8988T (cell line): Measurements from ENCODE around the gene NPS.

Experiments used
- DNase-seq: peaks from one replicate; pipeline ENCODE4 v3.0.0; 2011

NPS gene, protein sequence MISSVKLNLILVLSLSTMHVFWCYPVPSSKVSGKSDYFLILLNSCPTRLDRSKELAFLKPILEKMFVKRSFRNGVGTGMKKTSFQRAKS

DNA sequence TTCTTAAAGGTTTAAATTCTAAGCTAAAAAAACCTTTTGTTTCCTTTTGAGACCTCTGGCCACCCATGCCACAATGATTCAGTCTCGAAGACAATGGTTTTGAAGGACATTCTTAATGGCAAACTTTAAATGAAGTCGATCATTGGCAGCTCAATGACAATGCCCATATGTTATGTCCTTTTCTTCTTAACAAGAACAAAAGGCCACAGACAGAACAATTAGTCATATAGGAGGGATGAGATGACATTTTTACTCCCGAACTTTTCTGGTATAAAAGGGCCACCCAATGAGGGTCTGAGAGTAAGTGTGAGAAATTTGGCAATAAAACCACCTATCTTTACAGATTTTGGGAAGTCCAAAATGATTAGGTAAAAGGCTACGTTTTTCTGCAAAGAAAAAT lies at the start of gene NPS:
TSS of gene NPS (plus strand) at position 301 of the 400 bp plus-strand sequence. CDS start at position 361, 60 bp downstream.
- DNase-seq = no peak

DNA sequence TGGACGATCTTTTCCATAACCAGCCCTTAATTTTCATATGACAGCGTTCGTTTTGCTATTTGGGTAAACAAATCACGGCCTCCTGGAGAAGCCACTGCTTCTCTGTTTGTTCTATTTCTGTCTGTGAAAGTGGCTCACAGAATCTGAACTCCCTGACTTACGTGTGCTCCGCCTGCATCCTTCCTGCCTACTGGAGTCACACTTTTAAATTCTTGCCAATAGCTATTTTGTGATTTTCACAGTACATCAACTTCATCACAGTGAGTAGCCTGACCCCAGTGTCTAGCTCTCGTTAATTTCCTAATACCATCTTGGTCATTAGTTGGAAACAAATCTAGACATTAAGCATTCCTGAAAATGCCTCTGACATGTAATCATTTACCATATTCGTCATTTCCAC lies 49.0 kb upstream of the NPS start:
- DNase-seq = no peak

DNA sequence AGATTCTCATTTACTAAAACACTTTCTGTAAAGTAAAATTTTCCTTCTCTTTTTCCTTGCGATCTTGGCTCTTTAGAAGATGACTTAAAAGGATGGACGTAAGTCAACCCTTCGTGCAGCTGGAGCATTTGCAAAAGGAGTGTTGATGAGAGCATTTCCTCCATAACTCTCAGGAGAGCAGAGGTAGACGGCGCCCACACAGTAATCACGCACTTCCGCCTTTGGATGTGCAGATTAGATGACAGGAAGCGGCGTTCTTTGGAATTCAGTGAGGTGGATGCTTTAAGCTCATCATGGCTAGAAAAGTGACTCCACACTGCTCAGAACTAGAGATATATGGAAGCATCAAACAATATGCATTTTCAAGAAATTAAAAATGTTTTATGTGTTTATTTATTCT lies 43.0 kb upstream of the NPS start:
- DNase-seq = no peak

DNA sequence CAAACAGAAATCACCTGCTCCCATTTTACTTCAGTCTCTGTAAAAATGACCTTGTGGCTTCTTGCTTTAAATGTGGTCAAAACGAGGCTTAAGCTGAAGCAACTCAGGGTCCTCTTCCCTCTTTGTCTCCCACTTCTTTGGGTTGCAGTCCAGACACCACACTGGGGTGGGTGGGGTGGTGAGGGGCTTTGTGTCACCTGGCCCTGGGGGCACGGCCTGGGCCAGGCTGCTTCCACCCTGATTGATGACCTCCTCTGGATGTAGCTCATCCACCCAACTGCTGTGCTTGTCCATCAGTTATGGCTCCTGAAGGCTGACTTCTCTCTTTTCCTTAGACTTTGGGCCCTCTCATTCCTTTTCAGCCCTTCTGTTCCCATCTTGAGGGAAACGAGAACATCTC lies 26.8 kb upstream of the NPS start:
- no peak for DNase-seq

DNA sequence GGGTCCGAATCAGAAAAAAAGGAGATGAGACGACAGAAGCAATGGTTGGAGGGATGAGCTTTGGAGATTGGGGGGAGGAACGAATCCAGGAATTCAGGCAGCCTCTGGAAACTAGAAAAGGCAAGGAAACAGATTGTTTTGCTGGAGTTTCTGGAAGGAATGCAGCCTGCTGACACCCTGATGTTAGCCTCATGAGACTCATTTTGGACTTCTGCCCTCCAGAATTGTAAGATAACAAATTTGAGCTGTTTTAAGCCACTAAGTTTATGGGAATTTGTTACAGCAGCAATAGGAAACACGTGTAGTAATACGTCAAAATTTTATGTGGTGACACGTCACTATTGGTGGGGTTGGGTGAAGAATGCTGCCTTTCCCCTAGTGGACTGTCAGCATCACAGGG lies 25.6 kb upstream of the NPS start:
- no peak for DNase-seq

DNA sequence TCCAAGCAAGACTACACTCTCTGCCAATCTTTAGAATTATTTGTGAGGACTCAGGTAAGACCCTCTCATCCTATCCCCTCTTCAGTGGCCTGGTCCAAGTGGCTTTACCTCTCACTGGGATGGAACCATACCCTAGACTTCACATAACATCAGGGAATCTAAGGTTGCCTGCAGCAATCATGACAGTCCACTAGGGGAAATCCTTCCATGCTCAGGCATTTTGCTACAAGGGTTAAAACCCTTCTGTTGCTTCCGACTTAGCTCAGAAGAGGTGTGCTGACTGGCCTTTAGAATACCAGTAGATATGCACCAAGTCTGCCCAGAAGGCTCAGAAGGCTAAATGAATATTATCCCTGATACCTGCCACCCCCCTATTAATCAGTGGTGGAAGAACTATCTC lies 24.9 kb upstream of the NPS start:
- DNase-seq = no peak

DNA sequence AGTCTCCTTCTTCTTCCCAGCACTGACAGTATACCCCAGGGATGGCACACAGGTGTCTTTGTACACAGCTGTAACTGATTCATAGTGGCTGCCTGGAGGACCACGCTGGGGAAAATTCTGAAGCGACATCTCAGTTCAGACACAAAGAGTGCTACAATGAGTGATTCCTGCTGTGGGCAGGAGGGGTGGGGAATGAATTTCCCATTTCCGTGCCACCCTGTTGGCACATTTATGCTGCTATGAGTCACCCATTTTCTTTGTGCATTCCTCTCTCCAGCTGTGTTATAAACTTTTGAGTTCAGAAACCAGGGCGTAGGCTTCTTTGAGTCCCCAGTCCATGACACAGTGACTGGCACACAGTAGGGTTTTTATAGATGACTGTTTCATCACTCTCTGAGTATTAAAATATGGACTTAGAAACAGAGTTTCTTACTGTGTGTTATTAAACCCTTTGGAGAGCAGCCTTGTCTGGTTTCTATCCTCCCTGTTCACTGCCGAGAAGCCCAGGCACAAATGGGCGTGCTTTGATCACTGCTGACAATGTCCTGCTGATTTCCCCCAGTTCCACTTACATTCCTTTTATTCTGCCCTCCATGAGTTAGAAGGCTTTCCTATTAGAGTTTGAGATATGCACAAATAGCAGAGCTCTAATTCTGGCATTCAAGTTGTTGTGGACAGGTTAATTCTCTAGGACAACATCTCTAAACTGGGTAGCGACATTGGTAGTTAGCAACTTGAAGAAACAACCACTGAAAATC lies 24.0 kb upstream of the NPS start:
- DNase-seq = no peak

DNA sequence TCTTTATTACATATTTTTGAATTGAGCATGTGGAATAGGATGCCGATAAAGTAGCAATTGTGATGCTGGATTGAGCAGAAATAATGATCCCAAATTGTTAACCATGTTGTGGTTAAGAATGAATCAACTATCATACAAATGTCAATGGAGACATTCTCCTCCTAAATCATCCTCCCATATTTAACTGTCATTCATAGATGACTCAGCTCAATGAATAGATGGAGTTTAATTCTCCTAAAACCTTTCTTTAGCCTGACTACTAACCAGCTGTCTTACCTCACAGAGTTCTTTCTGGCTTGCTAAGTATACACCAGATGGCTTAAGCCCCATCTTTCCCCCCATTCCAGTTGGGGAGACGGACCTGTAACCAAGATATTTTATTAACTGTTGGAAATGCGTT lies 23.4 kb upstream of the NPS start:
- no peak for DNase-seq

DNA sequence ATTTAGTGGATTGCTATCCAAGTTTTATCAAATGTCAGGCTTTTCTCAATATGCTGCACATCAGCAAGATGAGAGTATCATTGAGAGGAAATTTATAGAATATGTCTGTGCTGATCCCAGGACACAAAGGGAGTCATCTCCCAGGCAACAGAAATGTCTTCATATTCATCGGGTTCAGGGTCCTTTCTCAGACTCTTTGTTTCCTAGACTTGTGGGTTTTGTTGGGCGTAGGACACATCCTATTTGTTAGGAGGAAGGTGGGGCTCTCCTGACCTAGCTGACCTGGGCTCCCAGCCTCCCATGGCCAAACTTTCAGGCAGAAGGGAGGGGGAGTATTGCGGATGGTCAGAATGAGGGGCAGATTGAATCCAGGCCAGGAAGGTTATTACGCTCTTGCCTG lies 22.9 kb upstream of the NPS start:
- DNase-seq = no peak

DNA sequence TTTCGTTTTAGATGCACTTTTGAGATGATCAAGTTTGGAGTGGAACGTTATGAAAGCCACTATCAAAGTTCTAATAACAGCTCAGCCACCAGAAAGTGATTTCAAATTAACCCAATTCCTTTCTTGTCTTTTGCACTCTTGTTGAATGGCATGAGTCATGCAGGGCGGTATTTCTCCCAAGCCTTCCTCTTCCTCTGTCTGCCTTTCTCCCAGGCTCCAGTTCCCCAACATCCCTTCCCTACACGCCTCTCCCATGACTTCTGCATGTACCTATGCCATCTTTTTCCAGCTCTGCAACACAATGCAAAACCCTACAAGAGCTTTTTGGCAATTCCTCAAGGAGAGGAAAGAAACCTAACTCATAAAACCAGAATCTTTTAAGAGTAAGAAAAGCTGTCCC lies 21.8 kb upstream of the NPS start:
- DNase-seq = no peak

DNA sequence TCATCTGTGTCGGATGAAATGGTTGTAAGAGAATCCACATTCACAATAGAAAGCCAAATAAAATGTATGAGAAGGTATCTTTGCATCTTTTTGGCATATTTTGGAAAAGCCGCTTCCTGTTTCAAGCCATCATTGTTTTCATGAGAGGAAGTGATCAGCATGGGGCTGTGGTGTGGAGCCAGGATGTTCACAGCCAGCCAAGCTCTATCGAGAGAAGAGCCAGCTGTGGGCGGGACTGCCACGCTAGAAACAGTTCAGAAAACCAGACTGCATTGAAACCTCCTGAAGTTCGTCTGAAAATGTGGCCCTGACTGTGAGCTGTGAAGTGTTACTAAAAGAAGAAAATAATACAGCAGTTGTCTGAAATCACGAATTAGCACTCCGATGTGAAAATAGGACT lies 21.2 kb upstream of the NPS start:
- DNase-seq = no peak

DNA sequence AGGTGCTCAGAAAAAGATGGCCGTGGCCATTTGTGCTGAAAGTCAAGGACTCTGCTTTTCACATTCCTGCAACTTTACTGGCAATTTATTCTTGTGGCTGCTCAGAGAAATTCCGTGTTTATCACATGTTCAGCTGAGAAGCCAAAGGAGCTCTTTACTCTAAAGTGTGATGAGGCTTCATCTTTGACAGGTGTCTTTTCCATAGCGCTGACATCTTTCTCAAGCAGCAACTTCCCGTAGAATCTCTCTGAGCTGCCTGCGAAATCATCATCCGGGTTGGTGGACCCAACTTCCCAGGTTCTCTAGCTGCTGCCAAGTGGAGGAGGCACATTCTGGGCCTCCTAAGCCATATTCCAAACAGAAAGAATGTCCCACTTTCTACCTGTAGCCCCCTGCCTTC lies 16.9 kb upstream of the NPS start:
- no peak for DNase-seq

DNA sequence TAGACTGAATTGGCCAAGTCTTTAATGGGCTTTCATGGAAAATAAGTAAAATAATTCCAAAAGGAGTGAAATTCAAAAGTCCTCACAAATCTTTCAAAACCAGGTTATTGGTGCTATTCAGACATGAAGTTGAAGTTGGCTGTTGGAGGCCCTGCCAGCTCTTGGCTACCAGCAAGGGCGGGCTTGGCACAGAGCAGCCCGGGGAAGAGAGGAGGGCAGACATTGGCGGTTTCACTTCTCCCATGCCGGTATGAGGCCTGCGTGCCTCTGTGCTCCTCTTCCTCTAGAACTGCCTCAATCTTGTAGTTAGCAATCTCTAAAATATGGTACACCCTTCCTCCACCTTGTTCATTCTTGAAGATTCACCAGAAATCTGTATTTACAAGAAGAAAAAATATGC lies 16.4 kb upstream of the NPS start:
- no peak for DNase-seq

DNA sequence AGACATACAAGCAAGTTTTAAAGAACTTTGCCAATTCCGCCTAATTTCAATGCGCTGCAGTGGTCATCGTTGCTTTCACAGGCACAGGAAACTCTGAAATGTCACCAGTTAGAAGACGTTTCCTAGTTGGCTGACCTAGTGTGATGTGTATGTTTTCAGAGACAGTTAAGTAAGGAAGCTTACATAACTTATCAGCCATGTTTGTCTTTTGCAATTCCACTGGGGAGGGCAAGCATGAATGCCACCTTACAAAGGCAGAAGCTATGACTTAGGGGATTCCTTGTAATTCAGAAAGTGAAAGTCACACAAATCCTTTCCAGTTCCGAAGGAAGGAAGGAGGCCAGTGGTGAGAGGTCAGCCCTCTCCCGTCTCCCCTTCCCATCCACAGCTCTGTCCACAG lies 15.0 kb upstream of the NPS start:
- DNase-seq = no peak

DNA sequence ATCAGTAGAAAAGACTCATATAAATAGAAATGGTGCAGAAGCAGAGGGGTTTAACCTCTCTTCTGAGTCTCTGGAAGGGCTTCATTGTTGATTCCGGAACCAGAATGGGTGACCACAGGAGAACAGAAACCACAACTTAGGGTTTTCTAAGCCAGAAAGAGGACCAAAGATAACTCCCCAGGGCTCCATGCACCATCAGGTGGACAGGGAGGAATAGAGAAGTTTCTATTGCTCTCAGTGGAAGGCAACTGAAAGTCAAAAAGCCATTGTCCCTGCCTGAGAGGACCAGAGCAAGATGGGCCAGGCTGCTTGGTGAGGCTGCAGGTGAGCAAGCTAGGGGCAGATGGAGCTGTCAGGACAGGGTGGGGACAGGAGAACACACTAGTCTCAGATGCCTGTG lies 14.6 kb upstream of the NPS start:
- DNase-seq = no peak

DNA sequence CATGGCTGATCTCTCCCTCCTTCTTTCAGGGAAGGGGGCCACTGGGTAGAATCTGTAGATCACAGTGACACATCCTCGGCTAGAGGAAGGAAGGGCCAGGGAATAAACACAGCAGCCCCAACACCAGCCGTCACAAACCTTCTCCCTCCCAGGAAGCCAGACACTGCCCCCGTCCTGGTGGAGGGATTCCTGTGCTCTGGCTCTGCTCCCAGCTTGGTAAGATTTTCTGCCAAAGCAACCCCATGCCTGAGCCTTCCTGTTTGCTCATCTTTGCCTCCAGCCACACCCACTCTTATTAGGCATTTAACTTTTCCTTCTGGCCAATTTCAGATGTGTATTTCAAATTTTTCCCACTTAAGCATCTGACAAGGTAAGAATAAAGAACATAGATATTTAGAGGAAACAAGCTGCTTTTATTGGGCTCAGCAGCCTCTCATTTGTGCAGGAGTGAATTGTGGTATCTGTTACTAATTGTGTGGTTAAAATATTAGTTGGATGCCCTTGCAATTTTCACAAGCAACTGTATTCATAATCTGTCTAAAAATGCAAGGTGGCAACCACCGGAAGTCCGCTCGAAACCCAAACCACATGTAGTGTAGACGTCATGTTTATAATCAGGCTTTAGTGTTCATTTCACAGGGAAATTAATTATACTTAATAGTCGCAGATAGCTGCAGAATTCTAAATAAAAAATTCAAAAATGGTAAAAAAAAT lies 13.2 kb upstream of the NPS start:
- DNase-seq = no peak

DNA sequence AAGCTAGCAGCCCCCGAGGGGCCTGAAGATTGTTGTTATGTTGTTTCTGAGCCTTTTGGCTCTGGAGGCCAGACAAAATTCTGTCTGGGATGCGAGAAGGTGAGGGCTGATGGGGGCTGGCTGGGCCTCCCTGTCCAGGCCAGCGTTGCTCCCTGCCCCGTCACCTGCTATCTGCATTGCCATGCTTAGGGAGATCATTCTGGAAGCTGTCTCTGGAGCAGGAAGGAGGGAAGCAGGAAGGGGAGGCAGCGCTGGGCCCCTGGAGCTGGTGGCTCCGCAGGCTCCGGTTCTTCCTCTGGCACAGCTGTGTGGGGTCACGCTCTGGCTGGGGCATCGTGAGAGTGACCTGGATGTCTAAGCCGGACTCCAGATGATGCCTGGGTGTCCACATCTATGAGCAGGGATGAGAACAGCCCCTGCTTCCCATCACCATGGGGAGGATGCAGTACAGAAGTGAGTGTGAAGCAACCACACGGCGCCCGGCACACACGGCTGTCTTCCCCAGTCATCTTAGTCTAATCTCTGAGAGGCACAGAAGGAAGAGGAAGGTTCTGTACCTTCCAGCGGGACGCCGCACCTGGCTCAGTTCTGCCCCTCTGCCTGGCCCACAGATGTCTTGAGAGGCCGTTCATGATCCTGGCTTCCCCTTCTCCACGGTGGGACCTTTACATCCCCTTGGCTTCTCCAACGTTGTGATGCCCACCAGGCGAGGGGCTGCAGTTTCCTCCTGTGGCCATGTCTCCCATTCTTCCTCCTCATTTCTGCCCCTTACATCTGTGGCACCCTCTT lies 11.9 kb upstream of the NPS start:
- no peak for DNase-seq

DNA sequence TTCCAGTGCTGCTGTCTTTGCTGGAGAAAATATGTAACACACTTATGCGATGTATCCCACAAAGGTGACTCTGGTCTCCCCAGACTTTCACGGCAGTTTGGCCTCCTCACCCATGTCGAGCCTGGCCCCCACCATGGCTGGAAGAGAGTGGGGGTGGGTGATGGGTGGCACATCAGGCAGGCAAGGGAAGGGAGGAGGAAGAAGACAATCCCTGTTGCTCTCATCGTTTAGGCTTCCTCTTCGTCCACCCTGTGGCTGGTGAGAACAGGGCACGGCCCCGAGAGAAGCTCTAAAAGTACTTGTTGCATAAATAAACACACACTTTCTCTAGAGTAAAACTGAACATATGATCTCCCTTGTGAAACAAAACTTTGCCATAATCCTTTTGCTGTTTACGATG lies 11.2 kb upstream of the NPS start:
- DNase-seq = no peak

DNA sequence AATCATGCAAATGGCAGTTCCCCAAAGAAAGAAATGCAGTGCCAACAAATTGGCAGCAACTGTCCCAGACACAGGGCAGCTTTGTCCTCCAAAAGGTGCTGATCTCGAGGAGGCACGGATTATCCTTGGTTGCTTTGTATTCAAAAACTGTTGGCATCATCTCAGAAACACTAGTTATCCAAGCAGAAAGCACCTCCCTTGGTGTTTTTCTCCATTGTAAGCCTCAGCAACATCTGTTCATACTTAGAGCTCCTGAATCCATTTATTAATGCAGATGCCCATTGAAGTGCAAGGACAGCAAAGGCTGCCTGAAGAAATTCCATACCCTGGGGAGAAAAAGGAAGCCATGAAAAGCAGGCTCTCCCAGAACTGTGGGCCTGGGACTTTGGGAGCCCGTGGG lies 1.1 kb upstream of the NPS start:
- DNase-seq = no peak

DNA sequence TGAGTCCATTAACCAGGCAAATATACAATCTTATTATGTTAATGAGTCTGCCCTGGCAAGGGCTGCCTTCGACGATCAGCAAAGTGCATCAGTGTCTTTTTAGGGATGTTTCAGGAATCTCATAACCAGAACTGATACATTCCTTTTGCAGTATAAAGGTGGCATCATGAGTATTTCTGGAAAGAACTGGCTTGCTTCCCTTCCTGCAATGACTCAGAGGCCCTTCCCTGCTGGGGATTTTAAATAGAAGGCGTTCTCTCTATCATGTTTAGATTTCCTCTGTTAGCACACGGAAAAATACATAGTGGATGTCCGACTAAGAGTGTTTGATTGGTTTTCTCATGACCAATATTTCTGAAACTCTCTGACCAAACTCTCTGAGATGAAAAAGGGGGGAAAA lies 1.8 kb downstream of the NPS start:
- no peak for DNase-seq

DNA sequence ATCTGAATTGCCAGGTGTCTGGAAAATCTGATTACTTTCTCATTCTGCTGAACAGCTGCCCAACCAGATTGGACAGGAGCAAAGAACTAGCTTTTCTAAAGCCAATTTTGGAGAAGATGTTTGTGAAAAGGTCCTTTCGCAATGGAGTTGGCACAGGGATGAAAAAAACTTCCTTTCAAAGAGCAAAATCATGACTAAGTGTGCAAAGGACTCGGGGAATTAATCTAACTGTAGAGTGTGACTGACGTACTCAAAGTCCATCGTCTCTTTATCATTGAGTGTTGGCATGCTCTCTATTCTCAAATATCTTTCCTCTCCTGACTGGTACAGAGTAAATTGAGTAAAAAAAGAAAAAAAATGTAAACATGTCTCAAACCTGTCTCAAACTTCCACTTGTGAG lies 3.3 kb downstream of the NPS start:
- no peak for DNase-seq

DNA sequence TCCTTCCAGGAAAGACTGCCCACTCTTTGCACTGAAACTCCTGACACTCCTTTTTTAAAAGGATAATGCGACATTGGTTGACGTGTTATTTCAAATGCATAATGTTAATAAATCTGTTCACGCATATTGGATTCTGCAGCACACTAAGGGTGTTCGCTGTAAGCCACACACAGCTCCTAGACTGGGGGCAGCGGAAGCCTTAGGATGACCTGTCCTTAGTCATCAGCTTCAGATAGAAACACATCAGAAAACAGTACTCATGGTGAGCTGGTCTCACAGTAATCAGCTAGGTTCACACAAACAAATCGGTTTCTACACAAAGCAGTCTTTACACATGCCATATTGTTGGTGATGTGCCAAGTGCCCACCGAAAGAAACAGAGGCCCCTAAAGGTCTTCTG lies 4.3 kb downstream of the NPS start:
- DNase-seq = no peak

DNA sequence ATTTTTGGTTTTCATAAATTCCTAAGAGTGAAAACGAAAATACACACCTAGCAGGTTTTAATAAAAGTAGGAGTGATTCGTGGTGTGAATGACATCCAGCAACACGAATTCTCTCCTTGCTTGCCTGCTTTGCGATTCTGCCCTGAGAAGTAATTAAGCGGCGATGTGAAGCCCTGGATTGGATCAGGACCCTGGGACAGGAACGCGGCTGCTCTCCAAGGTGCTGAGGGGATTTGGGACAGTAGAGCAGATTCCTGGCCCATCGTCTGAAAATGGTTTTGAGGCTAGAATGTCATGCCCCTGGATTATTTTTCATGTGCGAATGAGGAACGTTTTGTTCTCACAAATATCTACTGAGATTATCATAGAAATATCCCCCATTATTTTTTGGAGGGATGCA lies 7.8 kb downstream of the NPS start:
- no peak for DNase-seq

DNA sequence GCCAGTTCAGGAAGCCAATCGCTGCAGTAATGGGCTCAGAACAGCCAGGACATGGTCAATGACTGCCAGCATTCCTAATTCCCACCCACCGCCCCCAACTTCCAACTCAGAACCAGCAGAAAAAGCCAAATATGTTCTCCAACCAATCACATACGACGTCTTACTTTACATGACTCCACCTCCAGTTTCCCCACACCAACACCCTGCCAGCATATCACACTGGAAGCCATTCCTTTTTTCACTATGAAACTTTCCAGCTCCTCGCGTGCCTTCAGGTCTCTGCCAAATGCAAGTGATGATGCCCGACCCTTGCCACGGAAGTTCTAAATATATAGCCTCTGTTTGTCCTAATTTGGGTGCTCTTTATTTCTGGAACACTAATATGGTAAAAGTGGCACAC lies 12.5 kb downstream of the NPS start:
- DNase-seq = no peak
